Uterus (tissue), 2 donors: ENCODE data around the gene ARHGEF37.

ENCODE experiments used
- CTCF ChIP-seq, 4 experiments: fragments of 200-600 bp in 2 of 4; fragments of 450-650 bp in 2 of 4; sonication (generic) in 2 of 4; IDR thresholded peaks; one replicate each; pipeline ENCODE4 v1.5.1; 2016 to 2019; ENCODE audit warnings: antibody characterized with exemption in 4 of 4, mild to moderate bottlenecking in 2 of 4, moderate library complexity in 1 of 4
- POLR2A ChIP-seq, 2 donors: fragments of 450-650 bp; IDR thresholded peaks; one replicate each; pipeline ENCODE4 v1.6.1; 2016; ENCODE audit warnings: antibody characterized with exemption in 2 of 2, mild to moderate bottlenecking in 1 of 2, moderate library complexity in 1 of 2

- TF ChIP-seq CTCF (IDR thresholded peaks at IDR 0.05): no peak
- TF ChIP-seq POLR2A (IDR thresholded peaks at IDR 0.05): no peak
Observed at GRCh38 chr5:149600932-149601331, 19.6 kb downstream of the ARHGEF37 start.
